Stomach (tissue), 4 donors: ENCODE measurements around the gene TRIM56.

Experiments
- CTCF ChIP-seq, 7 experiments: fragments of 450-650 bp in 4 of 7; fragments of 200-600 bp in 3 of 7; sonication (generic) in 3 of 7; IDR thresholded peaks; one replicate each; pipeline ENCODE4 v1.5.1; 2016 to 2019; ENCODE audit warnings: antibody characterized with exemption in 7 of 7, control low read depth in 2 of 7, mild to moderate bottlenecking in 1 of 7
- EP300 ChIP-seq: sonication (generic); formaldehyde crosslinking; IDR thresholded peaks from one replicate; pipeline ENCODE4 v1.6.1; 2017; ENCODE audit warnings: antibody characterized with exemption
- POLR2A ChIP-seq, 4 donors: fragments of 450-650 bp; IDR thresholded peaks; one replicate each; pipeline ENCODE4 v1.6.1; 2016; ENCODE audit warnings: antibody characterized with exemption in 4 of 4, control low read depth in 2 of 4, mild to moderate bottlenecking in 1 of 4, moderate library complexity in 1 of 4
- POLR2AphosphoS5 ChIP-seq, 3 donors: sonication (generic); formaldehyde crosslinking; IDR thresholded peaks; one replicate each; pipeline ENCODE4 v1.6.1; 2016; ENCODE audit warnings: antibody characterized with exemption in 3 of 3

GRCh38 chr7:101123703-101124068 lies 38.4 kb downstream of the TRIM56 start:
- no peak for TF ChIP-seq CTCF (IDR thresholded peaks at IDR 0.05)
- TF ChIP-seq EP300: no peak
- TF ChIP-seq POLR2AphosphoS5 (IDR thresholded peaks at IDR 0.05): no peak
- TF ChIP-seq POLR2A (IDR thresholded peaks at IDR 0.05): no peak
